IMR-90 (cell line): ENCODE data around the gene UNKL. TPM values are rescaled to one million over a fixed set of nuclear protein-coding genes. Genes with fewer than 3 reads are reported as not detected.

ENCODE experiments used
- ATAC-seq: fragments of 200-7000 bp; cut with Tn5 transposase; 2 replicates; pipeline ENCODE4 v1.9.1; 2020; ENCODE audit warnings: low read depth, mild to moderate bottlenecking, moderate library complexity
- BruUV-seq: library from RNA; stranded (reverse); fragments of 400-500 nt; replicated peaks from 2 replicates; lab custom pipeline; 2021; lab: Mats Ljungman, UMichigan
- CTCF ChIA-PET: fragments of 300-600 bp; formaldehyde crosslinking; extraction: SDS; loops from one replicate; lab custom pipeline; 2021; ENCODE audit warnings: antibody characterized with exemption; lab: Yijun Ruan, JAX
- POLR2A ChIA-PET: fragments of 300-600 bp; sonication (Branson Sonifier 250); formaldehyde crosslinking; loops from one replicate; lab custom pipeline; 2022; ENCODE audit warnings: antibody characterized with exemption; ENCODE audit not compliant: unreplicated experiment; lab: Charles Lee
- DNase-seq: peaks from one replicate; pipeline ENCODE4 v3.0.0; 2013
- H2AFZ ChIP-seq: replicated peaks from 2 replicates; pipeline ENCODE3; 2013; ENCODE audit warnings: low read length, mild to moderate bottlenecking; ENCODE audit not compliant: poor library complexity
- H2AK5ac ChIP-seq: 2 replicates; pipeline ENCODE4 v1.6.1; 2013; ENCODE audit warnings: low read depth, low read length, inconsistent platforms
- H2AK9ac ChIP-seq: replicated peaks from 2 replicates; pipeline ENCODE3; 2013; ENCODE audit warnings: mild to moderate bottlenecking, low read depth, low read length, moderate library complexity; ENCODE audit not compliant: poor library complexity
- H2BK120ac ChIP-seq: 2 replicates; pipeline ENCODE4 v1.6.1; 2013; ENCODE audit warnings: low read depth, low read length, inconsistent platforms
- H2BK15ac ChIP-seq: 3 replicates; pipeline ENCODE4 v1.6.1; 2013; ENCODE audit warnings: low read depth, low read length, inconsistent platforms
- H2BK20ac ChIP-seq: 2 replicates; pipeline ENCODE4 v1.6.1; 2013; ENCODE audit warnings: low read depth, mild to moderate bottlenecking, inconsistent platforms, low read length, moderate library complexity
- H2BK5ac ChIP-seq: 2 replicates; pipeline ENCODE4 v1.6.1; 2013; ENCODE audit warnings: mild to moderate bottlenecking, low read depth, low read length, inconsistent platforms; ENCODE audit not compliant: poor library complexity, severe bottlenecking
- H3K14ac ChIP-seq: replicated peaks from 2 replicates; pipeline ENCODE4 v1.6.1; 2013; ENCODE audit warnings: low read depth, low read length, inconsistent platforms
- H3K18ac ChIP-seq: 2 replicates; pipeline ENCODE4 v1.6.1; 2013; ENCODE audit warnings: low read depth, low read length, control low read depth
- H3K23ac ChIP-seq: 2 replicates; pipeline ENCODE4 v1.6.1; 2013; ENCODE audit warnings: low read depth, low read length, inconsistent platforms
- H3K27ac ChIP-seq: 2 replicates; pipeline ENCODE4 v1.5.1; 2013; ENCODE audit warnings: mild to moderate bottlenecking, control low read depth, low read length; ENCODE audit not compliant: insufficient read depth
- H3K27me3 ChIP-seq: 2 replicates; pipeline ENCODE4 v1.6.1; 2013; ENCODE audit warnings: low read length; ENCODE audit not compliant: control insufficient read depth, insufficient read depth
- H3K36me3 ChIP-seq: 2 replicates; pipeline ENCODE4 v1.6.1; 2013; ENCODE audit warnings: low read length, mixed read lengths; ENCODE audit not compliant: control insufficient read depth, insufficient read depth
- H3K4ac ChIP-seq: 2 replicates; pipeline ENCODE4 v1.6.1; 2013; ENCODE audit warnings: low read depth, low read length, inconsistent platforms
- H3K4me1 ChIP-seq: 2 replicates; pipeline ENCODE4 v1.6.1; 2013; ENCODE audit warnings: low read length, mixed read lengths; ENCODE audit not compliant: control insufficient read depth, insufficient read depth
- H3K4me2 ChIP-seq: 2 replicates; pipeline ENCODE4 v1.6.1; 2013; ENCODE audit warnings: low read depth, mild to moderate bottlenecking, control low read depth, low read length, moderate library complexity
- H3K4me3 ChIP-seq: 2 replicates; pipeline ENCODE4 v1.5.1; 2013; ENCODE audit warnings: low read depth, mild to moderate bottlenecking, control low read depth, low read length, moderate library complexity; ENCODE audit not compliant: insufficient read depth
- H3K56ac ChIP-seq: 2 replicates; pipeline ENCODE4 v1.6.1; 2013; ENCODE audit warnings: low read length, inconsistent platforms; ENCODE audit not compliant: insufficient read depth; ENCODE audit errors: extremely low read depth
- H3K79me1 ChIP-seq, 2 experiments: 2 replicates each; pipeline ENCODE4 v1.6.1; 2013; ENCODE audit warnings: low read length in 2 of 2, inconsistent platforms in 1 of 2, low read depth in 1 of 2
- H3K9ac ChIP-seq: 2 replicates; pipeline ENCODE4 v1.6.1; 2013; ENCODE audit warnings: low read depth, low read length, control low read depth
- H3K9me1 ChIP-seq: 2 replicates; pipeline ENCODE4 v1.6.1; 2013; ENCODE audit warnings: low read length, inconsistent platforms; ENCODE audit not compliant: insufficient read depth
- H3K9me3 ChIP-seq: 2 replicates; pipeline ENCODE4 v1.6.1; 2013; ENCODE audit warnings: low read length; ENCODE audit not compliant: control insufficient read depth, insufficient read depth
- H4K20me1 ChIP-seq: 2 replicates; pipeline ENCODE4 v1.6.1; 2013; ENCODE audit warnings: low read length, inconsistent platforms; ENCODE audit not compliant: insufficient read depth
- H4K5ac ChIP-seq: 2 replicates; pipeline ENCODE4 v1.6.1; 2013; ENCODE audit warnings: mild to moderate bottlenecking, low read depth, low read length, control low read depth
- H4K8ac ChIP-seq, 2 experiments: 2 replicates each; pipeline ENCODE4 v1.6.1; 2013; ENCODE audit warnings: low read depth in 2 of 2, low read length in 2 of 2, control low read depth in 1 of 2, inconsistent platforms in 1 of 2
- H4K91ac ChIP-seq: 2 replicates; pipeline ENCODE4 v1.6.1; 2013; ENCODE audit warnings: low read depth, low read length, inconsistent platforms; ENCODE audit not compliant: insufficient read depth
- BHLHE40 ChIP-seq: fragments of 150-350 bp; IDR thresholded peaks from 2 replicates; pipeline ENCODE4 v1.6.1; 2016; ENCODE audit warnings: mild to moderate bottlenecking, low read depth, low read length
- CEBPB ChIP-seq: IDR thresholded peaks from 2 replicates; pipeline ENCODE4 v1.6.1; 2012; ENCODE audit warnings: low read depth, low read length, improper control_type of control experiment
- CHD1 ChIP-seq: IDR thresholded peaks from 2 replicates; pipeline ENCODE4 v1.6.1; 2012; ENCODE audit warnings: low read depth, low read length, improper control_type of control experiment
- FOS ChIP-seq: fragments of 150-350 bp; IDR thresholded peaks from 2 replicates; pipeline ENCODE4 v1.6.1; 2016; ENCODE audit warnings: low read depth, low read length
- MAFK ChIP-seq: IDR thresholded peaks from 2 replicates; pipeline ENCODE4 v1.6.1; 2012; ENCODE audit warnings: low read depth, low read length, improper control_type of control experiment
- MAZ ChIP-seq: IDR thresholded peaks from 2 replicates; pipeline ENCODE4 v1.6.1; 2012; ENCODE audit warnings: low read depth, mild to moderate bottlenecking, low read length, improper control_type of control experiment, moderate library complexity, borderline replicate concordance
- MXI1 ChIP-seq: IDR thresholded peaks from 2 replicates; pipeline ENCODE4 v1.6.1; 2012; ENCODE audit warnings: low read depth, mild to moderate bottlenecking, low read length, moderate library complexity, borderline replicate concordance
- NFE2L2 ChIP-seq: fragments of 150-350 bp; IDR thresholded peaks from 2 replicates; pipeline ENCODE4 v1.6.1; 2016; ENCODE audit warnings: low read depth, mild to moderate bottlenecking, low read length
- POLR2A ChIP-seq: IDR thresholded peaks from 2 replicates; pipeline ENCODE4 v1.6.1; 2012; ENCODE audit warnings: mild to moderate bottlenecking, low read depth, low read length
- RAD21 ChIP-seq: IDR thresholded peaks from 2 replicates; pipeline ENCODE4 v1.6.1; 2012; ENCODE audit warnings: low read length, improper control_type of control experiment
- RCOR1 ChIP-seq: IDR thresholded peaks from 2 replicates; pipeline ENCODE4 v1.6.1; 2012; ENCODE audit warnings: mild to moderate bottlenecking, low read length, improper control_type of control experiment; ENCODE audit not compliant: insufficient replicate concordance
- RFX5 ChIP-seq: IDR thresholded peaks from 2 replicates; pipeline ENCODE4 v1.8.0; 2012; ENCODE audit warnings: low read depth, mild to moderate bottlenecking, low read length, moderate library complexity
- SMC3 ChIP-seq: fragments of 150-350 bp; IDR thresholded peaks from 2 replicates; pipeline ENCODE4 v1.6.1; 2016; ENCODE audit warnings: low read depth, mild to moderate bottlenecking, antibody characterized with exemption, low read length, moderate library complexity
- WGBS, 2 experiments: methylation state at CpG; one replicate each; pipeline versions ENCODE4 v1.1.5 to v1.1.7; 2013; ENCODE audit warnings: missing lambda C conversion rate in 2 of 2; ENCODE audit not compliant: insufficient read length in 1 of 2; ENCODE audit errors: extremely low coverage in 2 of 2; 5-methylcytosine and 5-hydroxymethylcytosine counted together
- dilution Hi-C: fragments of 300-500 bp; cut with HindIII; formaldehyde crosslinking; loops from one replicate; pipeline ENCODE4 v1.14.3; 2018; ENCODE audit warnings: low sequenced_read_pairs; ENCODE audit not compliant: unreplicated experiment
- in situ Hi-C: fragments of 300-500 bp; cut with MboI; formaldehyde crosslinking; loops from 3 replicates; pipeline ENCODE4 v1.14.3; 2019; ENCODE audit warnings: low sequenced_read_pairs, inconsistent platforms, mixed read lengths
- intact Hi-C: fragments of 100-400 bp; cut with micrococcal nuclease; formaldehyde crosslinking; loops from 2 replicates; pipeline ENCODE4 v1.10.0; 2022
- polyA plus RNA-seq, 3 experiments: library from polyadenylated mRNA; depleted of rRNA; stranded (reverse); fragments of >200 nt; gene quantifications; 2 replicates each; pipeline ENCODE4 v1.2.3, GENCODE V29; 2012; ENCODE audit warnings: low replicate concordance in 1 of 3
- total RNA-seq: library from RNA; depleted of rRNA; stranded (reverse); fragments of >200 nt; gene quantifications from 2 replicates; pipeline ENCODE4 v1.2.3, GENCODE V29; 2012
- TF ChIP-seq, protein P1 (sequence below): fragments of 150-350 bp; IDR thresholded peaks from 2 replicates; pipeline ENCODE4 v1.6.1; 2016; ENCODE audit warnings: low read depth, mild to moderate bottlenecking, low read length, moderate library complexity, borderline replicate concordance
- TF ChIP-seq, protein P2 (sequence below): conservative IDR thresholded peaks from 2 replicates; pipeline ENCODE4 v1.5.1; 2012; ENCODE audit warnings: mild to moderate bottlenecking, low read depth, low read length, improper control_type of control experiment

The UNKL gene
- total and polyA plus RNA-seq, 2 of the 4 experiments (the other 2 are of a cell fraction) = 4.1 to 13.3 TPM

- in situ Hi-C loops = no loop called here
- no peak overlapping the region for H3K4me2 ChIP-seq
- TF ChIP-seq, protein P1, sequence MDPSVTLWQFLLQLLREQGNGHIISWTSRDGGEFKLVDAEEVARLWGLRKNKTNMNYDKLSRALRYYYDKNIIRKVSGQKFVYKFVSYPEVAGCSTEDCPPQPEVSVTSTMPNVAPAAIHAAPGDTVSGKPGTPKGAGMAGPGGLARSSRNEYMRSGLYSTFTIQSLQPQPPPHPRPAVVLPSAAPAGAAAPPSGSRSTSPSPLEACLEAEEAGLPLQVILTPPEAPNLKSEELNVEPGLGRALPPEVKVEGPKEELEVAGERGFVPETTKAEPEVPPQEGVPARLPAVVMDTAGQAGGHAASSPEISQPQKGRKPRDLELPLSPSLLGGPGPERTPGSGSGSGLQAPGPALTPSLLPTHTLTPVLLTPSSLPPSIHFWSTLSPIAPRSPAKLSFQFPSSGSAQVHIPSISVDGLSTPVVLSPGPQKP = no peak
- TF ChIP-seq RFX5 (no peak), BHLHE40 (no peak), CHD1 (no peak), MAFK (no peak), RAD21 (no peak), SMC3 (no peak), NFE2L2 (no peak), POLR2A (no peak), FOS (no peak), MAZ (no peak), MXI1 (no peak), RCOR1 (no peak), CEBPB (no peak)
- TF ChIP-seq, protein P2, sequence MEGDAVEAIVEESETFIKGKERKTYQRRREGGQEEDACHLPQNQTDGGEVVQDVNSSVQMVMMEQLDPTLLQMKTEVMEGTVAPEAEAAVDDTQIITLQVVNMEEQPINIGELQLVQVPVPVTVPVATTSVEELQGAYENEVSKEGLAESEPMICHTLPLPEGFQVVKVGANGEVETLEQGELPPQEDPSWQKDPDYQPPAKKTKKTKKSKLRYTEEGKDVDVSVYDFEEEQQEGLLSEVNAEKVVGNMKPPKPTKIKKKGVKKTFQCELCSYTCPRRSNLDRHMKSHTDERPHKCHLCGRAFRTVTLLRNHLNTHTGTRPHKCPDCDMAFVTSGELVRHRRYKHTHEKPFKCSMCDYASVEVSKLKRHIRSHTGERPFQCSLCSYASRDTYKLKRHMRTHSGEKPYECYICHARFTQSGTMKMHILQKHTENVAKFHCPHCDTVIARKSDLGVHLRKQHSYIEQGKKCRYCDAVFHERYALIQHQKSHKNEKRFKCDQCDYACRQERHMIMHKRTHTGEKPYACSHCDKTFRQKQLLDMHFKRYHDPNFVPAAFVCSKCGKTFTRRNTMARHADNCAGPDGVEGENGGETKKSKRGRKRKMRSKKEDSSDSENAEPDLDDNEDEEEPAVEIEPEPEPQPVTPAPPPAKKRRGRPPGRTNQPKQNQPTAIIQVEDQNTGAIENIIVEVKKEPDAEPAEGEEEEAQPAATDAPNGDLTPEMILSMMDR = no peak
Measured at GRCh38 chr16:1371054-1371978, 43.2 kb downstream of the UNKL start.

More at GRCh38 chr16:1371054-1371978, 43.2 kb downstream of the UNKL start:
- Histone ChIP-seq H3K36me3 (peaks cover 33% of the 10 kb centered on the region), H3K9me3 (no peaks in the 10 kb centered on the region), H3K56ac (no peak overlapping the region), H2BK20ac (no peak overlapping the region), H3K4ac (no peak overlapping the region), H3K27ac (no peak overlapping the region), H3K4me3 (no peak overlapping the region), H2AK5ac (no peak overlapping the region), H4K5ac (no peak overlapping the region), H4K20me1 (no peaks in the 10 kb centered on the region; the same call in 1 of the 2 replicates), H3K23ac (no peak overlapping the region), H3K27me3 (no peaks in the 10 kb centered on the region), H3K9ac (no peak overlapping the region), H4K8ac (no peak overlapping the region), H2BK15ac (no peak overlapping the region), H2BK5ac (no peak overlapping the region), H2AFZ (no peak overlapping the region), H2BK120ac (no peak overlapping the region), H3K79me1 (peaks cover 0 to 12% of the 10 kb centered on the region in 2 experiments; a peak in 2 of 4 replicates), H3K18ac (no peak overlapping the region), H2AK9ac (no peak overlapping the region), H4K91ac (no peak overlapping the region), H3K4me1 (no peaks in the 10 kb centered on the region), H3K9me1 (no peaks in the 10 kb centered on the region), H3K14ac (no peak overlapping the region)
- no TSS peak for BruUV-seq
- DNase-seq = no peak
- CTCF ChIA-PET = no interaction called here
- ATAC-seq = no peak
- intact Hi-C loops (no loop called here), dilution Hi-C loops (no loop called here)
- POLR2A ChIA-PET = no interaction called here
- WGBS, 2 experiments = 98% methylated on average over 8 of the region's 33 CpGs; no CpG with 5 or more reads in 1 of the 2 experiments
